RWPE2 (cell line): ENCODE results near the gene XCL1.
A peak's percentile ranks its signal among the peaks of the same experiment; 100 is the strongest.
"Not testable (repeated sequence)": the region's sequence is repeated elsewhere in the genome, so short reads cannot be mapped to it uniquely, and the experiment has no call there.

Experiments used
- ATAC-seq: fragments of 200-7000 bp; cut with Tn5 transposase; 3 replicates; pipeline ENCODE4 v1.9.1; 2021; ENCODE audit warnings: low read depth
- DNase-seq: peaks from one replicate; pipeline ENCODE4 v3.0.0-alpha.2; 2020; ENCODE audit warnings: low spot score
- H3K27ac ChIP-seq: fragments of 450-650 bp; 2 replicates; pipeline ENCODE4 v1.5.1; 2017; ENCODE audit warnings: mild to moderate bottlenecking; ENCODE audit not compliant: poor library complexity, severe bottlenecking
- H3K27me3 ChIP-seq: fragments of 250-450 bp; sonication (Bioruptor Pico); 2 replicates; pipeline ENCODE4 v1.5.1; 2021; ENCODE audit warnings: mild to moderate bottlenecking, moderate library complexity; ENCODE audit not compliant: insufficient read depth, poor library complexity, severe bottlenecking
- H3K36me3 ChIP-seq: fragments of 250-450 bp; sonication (Bioruptor Pico); 2 replicates; pipeline ENCODE4 v1.5.1; 2020; ENCODE audit warnings: low read depth, mild to moderate bottlenecking, moderate library complexity
- H3K4me1 ChIP-seq: fragments of 250-450 bp; sonication (Bioruptor Pico); 2 replicates; pipeline ENCODE4 v1.5.1; 2021; ENCODE audit warnings: mild to moderate bottlenecking, moderate library complexity; ENCODE audit not compliant: insufficient read depth, poor library complexity, severe bottlenecking
- H3K4me3 ChIP-seq: fragments of 250-450 bp; sonication (Bioruptor Pico); 2 replicates; pipeline ENCODE4 v1.5.1; 2021; ENCODE audit warnings: mild to moderate bottlenecking, moderate library complexity; ENCODE audit not compliant: severe bottlenecking
- H3K9me3 ChIP-seq: fragments of 250-450 bp; sonication (Bioruptor Pico); 2 replicates; pipeline ENCODE4 v1.5.1; 2021; ENCODE audit warnings: mild to moderate bottlenecking, moderate library complexity; ENCODE audit not compliant: severe bottlenecking
- CTCF ChIP-seq: fragments of 450-650 bp; IDR thresholded peaks from one replicate; pipeline ENCODE4 v1.5.1; 2017; ENCODE audit warnings: mild to moderate bottlenecking, moderate library complexity; ENCODE audit not compliant: poor library complexity, severe bottlenecking

The XCL1 gene

GRCh38 chr1:168568346-168568745 is 8.1 kb upstream of the XCL1 start:
- no peaks in the 10 kb centered on the region for H3K4me1 ChIP-seq
- no peaks in the 10 kb centered on the region for H3K9me3 ChIP-seq
- no peak overlapping the region for H3K4me3 ChIP-seq
- H3K36me3 ChIP-seq, result no peaks in the 10 kb centered on the region
- no peak overlapping the region for H3K27ac ChIP-seq
- no peak for TF ChIP-seq CTCF
- no peak for DNase-seq
- H3K27me3 ChIP-seq, result no peaks in the 10 kb centered on the region
- no peak for ATAC-seq

- H3K9me3 ChIP-seq, result no peaks in the 10 kb centered on the region
- DNase-seq, result no peak
- TF ChIP-seq CTCF, result no peak
- H3K27me3 ChIP-seq, result no peaks in the 10 kb centered on the region
- no peak overlapping the region for H3K27ac ChIP-seq
- no peaks in the 10 kb centered on the region for H3K36me3 ChIP-seq
- no peak overlapping the region for H3K4me3 ChIP-seq
- no peak for ATAC-seq
- H3K4me1 ChIP-seq, result no peaks in the 10 kb centered on the region
Observed at GRCh38 chr1:168570652-168571051, 5.8 kb upstream of the XCL1 start.

- TF ChIP-seq CTCF, result no peak
- Histone ChIP-seq H3K4me3 (no peak overlapping the region), H3K36me3 (no peaks in the 10 kb centered on the region), H3K27me3 (no peaks in the 10 kb centered on the region), H3K27ac (no peak overlapping the region), H3K9me3 (no peaks in the 10 kb centered on the region), H3K4me1 (no peaks in the 10 kb centered on the region)
- DNase-seq (no peak), ATAC-seq (no peak)
Observed at GRCh38 chr1:168572633-168573032, 3.8 kb upstream of the XCL1 start.

GRCh38 chr1:168574234-168574633 is 2.2 kb upstream of the XCL1 start:
- DNase-seq, H3K27ac ChIP-seq, H3K9me3 ChIP-seq, H3K4me1 ChIP-seq, H3K27me3 ChIP-seq, H3K36me3 ChIP-seq, H3K4me3 ChIP-seq: not testable (repeated sequence)
- TF ChIP-seq CTCF, result peak; percentile 73
- peak; percentile 40; the same call in 1 of the 3 replicates for ATAC-seq

GRCh38 chr1:168578531-168579185 is 2.3 kb downstream of the XCL1 start:
- H3K36me3 ChIP-seq, H3K9me3 ChIP-seq, H3K27me3 ChIP-seq, H3K27ac ChIP-seq, ATAC-seq, H3K4me3 ChIP-seq, H3K4me1 ChIP-seq, DNase-seq: not testable (repeated sequence)

- H3K27me3 ChIP-seq, H3K9me3 ChIP-seq, H3K4me3 ChIP-seq, H3K36me3 ChIP-seq, H3K4me1 ChIP-seq, H3K27ac ChIP-seq, ATAC-seq, DNase-seq: not testable (repeated sequence)
Observed at GRCh38 chr1:168580290-168580689, 3.9 kb downstream of the XCL1 start.

GRCh38 chr1:168580991-168581390 is 4.6 kb downstream of the XCL1 start:
- not testable (repeated sequence) for ATAC-seq, H3K9me3 ChIP-seq, H3K4me1 ChIP-seq, H3K27ac ChIP-seq, H3K36me3 ChIP-seq, H3K4me3 ChIP-seq, DNase-seq, H3K27me3 ChIP-seq
